ENCODE measurements around the gene CNTN1. TPM values are rescaled to one million over a fixed set of nuclear protein-coding genes. Genes with fewer than 3 reads are reported as not detected.

The CNTN1 gene
- total RNA-seq, 4 donors from 2014 or later, result 18.0 to 32.1 (median 23.8) TPM

- Histone ChIP-seq H3K27ac (no peak overlapping the region), H3K4me3 (no peak overlapping the region), H3K27me3 (no peaks in the 10 kb centered on the region), H3K36me3 (no peaks in the 10 kb centered on the region), H3K4me1 (no peaks in the 10 kb centered on the region), H3K9me3 (no peaks in the 10 kb centered on the region)
- 50 to 56% methylated on average over 2 of the region's 2 CpGs for WGBS, 2 donors
- TF ChIP-seq CTCF (IDR thresholded peaks at IDR 0.05) (no peak), EP300 (IDR thresholded peaks at IDR 0.05) (no peak), POLR2A (IDR thresholded peaks at IDR 0.05) (no peak)
- no peak for DNase-seq (ENCODE audit: low spot score in 2 of 2)
These were observed 250.1 kb downstream of the CNTN1 start for GRCh38 chr12:40942326-40942725.

GRCh38 chr12:40945772-40946171 lies 253.5 kb downstream of the CNTN1 start:
- Histone ChIP-seq H3K4me1 (no peaks in the 10 kb centered on the region), H3K27ac (no peak overlapping the region), H3K4me3 (no peak overlapping the region), H3K27me3 (no peaks in the 10 kb centered on the region), H3K9me3 (no peaks in the 10 kb centered on the region), H3K36me3 (no peaks in the 10 kb centered on the region)
- DNase-seq (ENCODE audit: low spot score in 2 of 2), result no peak
- WGBS, 2 donors, result 91% methylated on average over 2 of the region's 2 CpGs
- TF ChIP-seq EP300 (IDR thresholded peaks at IDR 0.05) (no peak), POLR2A (IDR thresholded peaks at IDR 0.05) (no peak), CTCF (IDR thresholded peaks at IDR 0.05) (no peak)

- TF ChIP-seq EP300 (IDR thresholded peaks at IDR 0.05) (no peak), CTCF (IDR thresholded peaks at IDR 0.05) (peak; percentile 45 to 66 (median 55))
- H3K9me3 ChIP-seq, result no peaks in the 10 kb centered on the region
- no peaks in the 10 kb centered on the region for H3K27me3 ChIP-seq
- 0 to 5% methylated on average over 1 of the region's 1 CpG for WGBS, 2 donors
- no peak for DNase-seq (ENCODE audit: low spot score in 2 of 2)
- no peak overlapping the region for H3K4me3 ChIP-seq
- no peaks in the 10 kb centered on the region for H3K36me3 ChIP-seq
- no peaks in the 10 kb centered on the region for H3K4me1 ChIP-seq
- H3K27ac ChIP-seq, result no peak overlapping the region
These were observed 254.5 kb downstream of the CNTN1 start for GRCh38 chr12:40946612-40947194.

GRCh38 chr12:40947797-40948196 lies 255.6 kb downstream of the CNTN1 start:
- no peak for TF ChIP-seq POLR2A (IDR thresholded peaks at IDR 0.05)
- no peak for TF ChIP-seq CTCF (IDR thresholded peaks at IDR 0.05)
- TF ChIP-seq EP300 (IDR thresholded peaks at IDR 0.05), result no peak
- 65 to 67% methylated on average over 2 of the region's 2 CpGs for WGBS, 2 donors
- Histone ChIP-seq H3K27ac (no peak overlapping the region), H3K27me3 (no peaks in the 10 kb centered on the region), H3K4me3 (no peak overlapping the region), H3K36me3 (no peaks in the 10 kb centered on the region), H3K4me1 (no peaks in the 10 kb centered on the region), H3K9me3 (no peaks in the 10 kb centered on the region)
- DNase-seq (ENCODE audit: low spot score in 2 of 2), result no peak

- Histone ChIP-seq H3K36me3 (no peaks in the 10 kb centered on the region), H3K9me3 (no peaks in the 10 kb centered on the region), H3K4me1 (peaks cover 0 to 5% (median 1%) of the 10 kb centered on the region in 4 donors), H3K27ac (no peak overlapping the region), H3K4me3 (no peak overlapping the region), H3K27me3 (no peaks in the 10 kb centered on the region)
- 56 to 63% methylated on average over 2 of the region's 2 CpGs for WGBS, 2 donors
- no peak for DNase-seq (ENCODE audit: low spot score in 2 of 2)
- TF ChIP-seq CTCF (IDR thresholded peaks at IDR 0.05) (no peak), EP300 (IDR thresholded peaks at IDR 0.05) (no peak), POLR2A (IDR thresholded peaks at IDR 0.05) (no peak)
These were observed 260.8 kb downstream of the CNTN1 start for GRCh38 chr12:40953076-40953475.
